Activated T-helper 1 cell treated with anti-CD3 and anti-CD28 coated beads, Interleukin-12 subunit alpha, Interleukin-12 subunit beta, Interleukin-2, Interleukin-4 antibody, amounts not matched to agents 30 ng/mL and 10 ng/mL and 1 ng/mL, durations not matched to agents 14 hours and 24 hours and 36 hours (primary cell): Measurements from ENCODE around the gene AGMO. TPM values are rescaled to one million over a fixed set of nuclear protein-coding genes. Genes with fewer than 3 reads are reported as not detected.
"Not testable (repeated sequence)": the region's sequence is repeated elsewhere in the genome, so short reads cannot be mapped to it uniquely, and the experiment has no call there.

Source experiments
- DNase-seq: peaks from one replicate; pipeline ENCODE4 v3.0.0; 2021; ENCODE audit warnings: low spot score
- H3K27ac Mint-ChIP-seq: one replicate; pipeline ENCODE4 v1.8.0; 2021; ENCODE audit warnings: mild to moderate bottlenecking, mixed read lengths
- H3K27me3 Mint-ChIP-seq: one replicate; pipeline ENCODE4 v1.8.0; 2022; ENCODE audit warnings: mild to moderate bottlenecking, moderate library complexity, mixed read lengths; ENCODE audit not compliant: insufficient read depth
- H3K36me3 Mint-ChIP-seq: one replicate; pipeline ENCODE4 v1.8.0; 2021; ENCODE audit warnings: low read depth, mixed read lengths
- H3K4me1 Mint-ChIP-seq: one replicate; pipeline ENCODE4 v1.8.0; 2021; ENCODE audit warnings: low read depth, mixed read lengths
- H3K4me3 Mint-ChIP-seq: one replicate; pipeline ENCODE4 v1.8.0; 2021; ENCODE audit warnings: mild to moderate bottlenecking, moderate library complexity, mixed read lengths
- H3K9me3 Mint-ChIP-seq: one replicate; pipeline ENCODE4 v1.8.0; 2021; ENCODE audit warnings: mixed read lengths
- intact Hi-C: fragments of 100-400 bp; cut with micrococcal nuclease; formaldehyde crosslinking; loops from one replicate; pipeline ENCODE4 v1.15.1; 2024
- total RNA-seq: library from RNA; stranded (reverse); gene quantifications from 2 replicates; pipeline ENCODE4 v1.2.3, GENCODE V29; 2022

The AGMO gene
- total RNA-seq, 1 donor from 2014 or later: not detected

GRCh38 chr7:15305002-15305600 lies 256.7 kb downstream of the AGMO start:
- no peaks in the 10 kb centered on the region for H3K4me1 Mint-ChIP-seq
- DNase-seq: no peak

GRCh38 chr7:15303357-15303756 lies 258.5 kb downstream of the AGMO start:
- intact Hi-C loops: loop anchor here (10.0 kb wide), 2 partner anchors 421 to 1261 kb away; no protein-coding TSS in a partner anchor
- DNase-seq: no peak
- no peaks in the 10 kb centered on the region for H3K27me3 Mint-ChIP-seq
- H3K4me3 Mint-ChIP-seq: no peak overlapping the region
- H3K4me1 Mint-ChIP-seq: no peaks in the 10 kb centered on the region
- no peak overlapping the region for H3K27ac Mint-ChIP-seq
- H3K36me3 Mint-ChIP-seq: no peaks in the 10 kb centered on the region
- no peaks in the 10 kb centered on the region for H3K9me3 Mint-ChIP-seq

More at GRCh38 chr7:15305002-15305600, 256.7 kb downstream of the AGMO start:
- Mint-ChIP-seq H3K27ac (no peak overlapping the region), H3K36me3 (no peaks in the 10 kb centered on the region), H3K27me3 (no peaks in the 10 kb centered on the region), H3K4me3 (no peak overlapping the region), H3K9me3 (no peaks in the 10 kb centered on the region)
- intact Hi-C loops: loop anchor here (2.0 to 10.0 kb wide), 3 partner anchors 420 to 1260 kb away; no protein-coding TSS in a partner anchor

- not testable (repeated sequence) for H3K9me3 Mint-ChIP-seq, H3K27me3 Mint-ChIP-seq, H3K27ac Mint-ChIP-seq, DNase-seq, H3K4me3 Mint-ChIP-seq, H3K36me3 Mint-ChIP-seq, H3K4me1 Mint-ChIP-seq
- intact Hi-C loops: loop anchor here (10.0 kb wide), 2 partner anchors 424 to 1264 kb away; no protein-coding TSS in a partner anchor
These were observed 260.8 kb downstream of the AGMO start for GRCh38 chr7:15300986-15301385.

DNA sequence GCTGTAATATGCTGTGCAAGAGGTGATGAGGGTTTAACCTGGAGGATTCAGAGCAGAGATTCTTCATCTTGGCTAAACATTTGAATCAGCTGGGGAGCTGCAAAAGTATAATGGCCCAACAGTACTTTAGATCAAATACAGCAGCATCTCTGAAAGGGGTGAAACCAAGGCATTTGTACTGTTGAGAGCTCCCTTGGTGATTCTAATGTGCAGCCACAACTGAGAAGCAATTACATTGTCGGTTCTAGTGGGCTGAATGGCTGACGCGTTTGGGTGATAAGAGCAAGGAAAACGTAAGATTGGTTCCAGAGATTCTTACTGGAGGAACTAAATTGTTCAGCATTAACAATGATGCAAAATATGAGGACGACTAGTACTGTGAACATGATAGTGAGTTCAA lies 269.7 kb downstream of the AGMO start:
- no peaks in the 10 kb centered on the region for H3K4me1 Mint-ChIP-seq
- H3K4me3 Mint-ChIP-seq: no peak overlapping the region
- intact Hi-C loops: no loop called here
- no peaks in the 10 kb centered on the region for H3K9me3 Mint-ChIP-seq
- H3K27ac Mint-ChIP-seq: no peak overlapping the region
- H3K27me3 Mint-ChIP-seq: no peaks in the 10 kb centered on the region
- no peaks in the 10 kb centered on the region for H3K36me3 Mint-ChIP-seq
- DNase-seq: no peak

DNA sequence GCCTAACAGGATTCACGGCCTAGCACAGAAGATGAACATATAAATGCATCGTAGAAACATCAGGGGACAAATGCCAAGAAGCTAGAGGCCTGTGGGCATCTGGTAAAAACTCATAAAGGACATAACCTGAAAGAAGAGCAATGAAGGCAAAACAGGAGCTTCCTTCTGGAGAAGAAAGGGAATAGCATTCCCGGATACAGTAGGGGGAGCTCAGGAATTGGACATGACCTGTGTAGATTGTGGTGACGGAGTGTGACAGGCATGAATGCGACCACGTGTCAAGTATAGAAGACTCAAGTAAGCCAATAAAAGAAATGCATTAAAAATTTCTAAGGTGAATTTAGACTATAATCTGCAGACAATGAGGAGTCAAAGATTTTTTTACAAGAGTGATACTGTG lies 270.1 kb downstream of the AGMO start:
- H3K4me1 Mint-ChIP-seq: no peaks in the 10 kb centered on the region
- H3K4me3 Mint-ChIP-seq: no peak overlapping the region
- H3K27ac Mint-ChIP-seq: no peak overlapping the region
- intact Hi-C loops: no loop called here
- no peak for DNase-seq
- H3K9me3 Mint-ChIP-seq: no peaks in the 10 kb centered on the region
- H3K36me3 Mint-ChIP-seq: no peaks in the 10 kb centered on the region
- H3K27me3 Mint-ChIP-seq: no peaks in the 10 kb centered on the region

GRCh38 chr7:15288741-15289140 lies 273.1 kb downstream of the AGMO start:
- no peak overlapping the region for H3K27ac Mint-ChIP-seq
- no peak overlapping the region for H3K4me3 Mint-ChIP-seq
- no peaks in the 10 kb centered on the region for H3K4me1 Mint-ChIP-seq
- DNase-seq: no peak
- H3K27me3 Mint-ChIP-seq: no peaks in the 10 kb centered on the region
- no peaks in the 10 kb centered on the region for H3K9me3 Mint-ChIP-seq
- intact Hi-C loops: no loop called here
- no peaks in the 10 kb centered on the region for H3K36me3 Mint-ChIP-seq

- no peaks in the 10 kb centered on the region for H3K36me3 Mint-ChIP-seq
- H3K9me3 Mint-ChIP-seq: peaks cover 8% of the 10 kb centered on the region
- H3K27ac Mint-ChIP-seq: no peak overlapping the region
- no peaks in the 10 kb centered on the region for H3K4me1 Mint-ChIP-seq
- no peaks in the 10 kb centered on the region for H3K27me3 Mint-ChIP-seq
- H3K4me3 Mint-ChIP-seq: no peak overlapping the region
- intact Hi-C loops: no loop called here
- DNase-seq: no peak
These were observed 277.4 kb downstream of the AGMO start for GRCh38 chr7:15284396-15284795.

- Mint-ChIP-seq H3K4me3 (no peak overlapping the region), H3K4me1 (no peaks in the 10 kb centered on the region), H3K9me3 (peaks cover 34% of the 10 kb centered on the region), H3K27ac (no peak overlapping the region), H3K27me3 (no peaks in the 10 kb centered on the region), H3K36me3 (no peaks in the 10 kb centered on the region)
- intact Hi-C loops: no loop called here
- DNase-seq: no peak
These were observed 281.6 kb downstream of the AGMO start for GRCh38 chr7:15280078-15280733.

DNA sequence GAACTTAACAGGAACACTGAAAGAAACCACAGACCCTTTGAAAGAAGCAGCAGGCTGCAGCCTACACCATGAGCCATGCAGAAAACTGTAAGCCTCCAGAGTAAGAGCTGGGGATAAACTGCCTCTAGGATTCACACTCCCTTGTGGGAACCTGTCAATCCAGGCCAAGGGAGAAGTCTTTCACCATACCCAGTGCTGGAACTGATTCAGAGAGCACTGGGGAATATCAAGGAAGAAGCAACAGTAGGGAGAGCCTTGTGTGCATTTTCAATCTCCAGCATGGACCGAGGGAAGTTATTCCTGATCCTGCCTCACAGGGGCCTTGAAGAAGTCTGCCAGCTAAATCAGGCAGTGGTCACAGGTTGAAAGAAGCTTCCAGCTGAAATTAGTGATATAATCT lies 282.2 kb downstream of the AGMO start:
- Mint-ChIP-seq H3K36me3 (no peaks in the 10 kb centered on the region), H3K9me3 (peaks cover 34% of the 10 kb centered on the region), H3K4me3 (no peak overlapping the region), H3K27me3 (no peaks in the 10 kb centered on the region), H3K4me1 (no peaks in the 10 kb centered on the region), H3K27ac (no peak overlapping the region)
- intact Hi-C loops: no loop called here
- no peak for DNase-seq

- Mint-ChIP-seq H3K36me3 (no peaks in the 10 kb centered on the region), H3K27ac (no peak overlapping the region), H3K4me3 (no peak overlapping the region), H3K27me3 (no peaks in the 10 kb centered on the region), H3K4me1 (no peaks in the 10 kb centered on the region), H3K9me3 (peaks cover 33% of the 10 kb centered on the region)
- intact Hi-C loops: no loop called here
- no peak for DNase-seq
These were observed 304.1 kb downstream of the AGMO start for GRCh38 chr7:15257689-15258088.

DNA sequence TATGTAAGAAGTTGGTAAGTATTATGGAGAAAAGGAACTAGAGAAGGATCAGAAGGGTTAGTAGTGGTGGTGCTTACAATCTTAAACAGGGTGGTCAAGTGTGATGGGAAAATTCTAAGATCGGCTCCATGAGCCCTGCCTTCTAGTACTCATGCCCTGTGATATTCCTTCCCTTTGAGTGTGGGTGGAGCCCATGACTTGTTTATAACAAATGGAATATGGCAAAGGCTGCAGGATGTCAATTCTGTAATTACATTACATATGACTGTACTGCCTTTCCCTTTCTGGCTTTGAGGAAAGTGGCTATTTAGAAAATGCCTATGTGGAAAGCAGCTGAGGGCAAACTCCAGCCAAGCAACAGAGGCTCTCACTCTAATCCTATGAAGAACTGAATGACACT lies 309.6 kb downstream of the AGMO start:
- H3K9me3 Mint-ChIP-seq: peaks cover 11% of the 10 kb centered on the region
- no peaks in the 10 kb centered on the region for H3K27me3 Mint-ChIP-seq
- DNase-seq: no peak
- no peak overlapping the region for H3K27ac Mint-ChIP-seq
- no peaks in the 10 kb centered on the region for H3K36me3 Mint-ChIP-seq
- intact Hi-C loops: no loop called here
- no peaks in the 10 kb centered on the region for H3K4me1 Mint-ChIP-seq
- H3K4me3 Mint-ChIP-seq: no peak overlapping the region

DNA sequence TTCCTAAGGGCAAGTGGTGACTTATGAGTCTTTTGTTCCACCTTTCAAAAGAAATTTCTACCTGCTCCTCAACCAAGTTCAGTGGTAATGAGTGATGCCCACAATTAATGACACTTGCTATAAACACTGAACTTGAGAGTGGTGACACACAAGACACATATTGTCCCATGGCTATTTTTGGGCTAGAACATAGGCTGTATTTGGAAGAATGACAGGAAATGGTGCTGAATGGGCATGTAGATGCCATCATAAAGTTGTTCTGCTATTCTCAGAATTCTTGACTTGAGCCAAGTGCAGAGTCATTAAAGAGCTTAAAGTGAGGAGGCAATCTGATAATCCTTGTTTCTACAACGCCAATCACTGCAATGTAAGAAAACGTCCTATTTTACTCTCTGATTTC lies 313.3 kb downstream of the AGMO start:
- Mint-ChIP-seq H3K4me1 (no peaks in the 10 kb centered on the region), H3K9me3 (no peaks in the 10 kb centered on the region), H3K4me3 (no peak overlapping the region), H3K27me3 (no peaks in the 10 kb centered on the region), H3K27ac (no peak overlapping the region), H3K36me3 (no peaks in the 10 kb centered on the region)
- intact Hi-C loops: no loop called here
- no peak for DNase-seq

- no peak overlapping the region for H3K27ac Mint-ChIP-seq
- H3K27me3 Mint-ChIP-seq: no peaks in the 10 kb centered on the region
- no peak overlapping the region for H3K4me3 Mint-ChIP-seq
- H3K9me3 Mint-ChIP-seq: no peaks in the 10 kb centered on the region
- no peak for DNase-seq
- no peaks in the 10 kb centered on the region for H3K4me1 Mint-ChIP-seq
- no peaks in the 10 kb centered on the region for H3K36me3 Mint-ChIP-seq
- intact Hi-C loops: no loop called here
These were observed 316.0 kb downstream of the AGMO start for GRCh38 chr7:15245831-15246230.
